ENCODE results near the gene DBH.

Gene DBH

DNA sequence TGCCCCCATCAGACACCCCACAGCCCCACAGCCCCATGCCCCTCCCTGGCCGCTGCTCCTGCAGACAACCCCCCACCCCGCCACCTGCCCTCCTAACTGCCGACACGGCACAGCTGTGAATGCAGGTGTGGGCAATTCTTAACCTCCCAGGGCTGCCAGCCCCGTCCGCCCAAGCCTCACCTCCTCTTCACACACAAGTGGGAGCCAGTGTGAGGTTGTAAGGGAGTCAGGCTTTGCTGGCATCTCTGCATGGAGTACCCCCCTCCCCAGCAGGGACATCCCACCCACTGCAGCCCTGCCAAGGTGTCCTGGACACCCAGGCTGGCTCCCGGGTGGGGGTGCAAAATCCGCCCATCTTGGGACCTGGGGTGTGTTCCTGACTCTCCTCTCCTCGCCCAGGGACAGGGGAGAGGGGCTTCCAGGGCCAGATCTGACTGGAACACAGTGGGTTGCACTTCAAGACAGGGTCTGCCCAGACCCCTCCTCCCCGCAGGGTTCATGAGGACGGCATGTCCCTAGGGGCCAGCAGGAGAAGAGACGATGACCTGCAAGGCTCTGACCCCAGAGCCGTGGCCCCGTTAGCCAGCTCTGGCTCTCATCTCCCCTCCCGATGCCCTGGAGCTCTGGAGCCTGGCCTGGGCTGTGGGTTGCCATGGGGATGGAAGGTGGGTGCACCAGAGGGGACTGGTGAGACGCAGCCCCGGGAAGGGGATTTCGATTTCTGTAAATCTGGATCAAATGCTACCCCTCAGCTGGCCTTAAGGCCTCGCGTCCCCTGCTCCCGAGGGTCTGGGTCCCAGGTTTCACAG, 67.6 kb downstream of the DBH start:
- no peak for DNase-seq

DNA sequence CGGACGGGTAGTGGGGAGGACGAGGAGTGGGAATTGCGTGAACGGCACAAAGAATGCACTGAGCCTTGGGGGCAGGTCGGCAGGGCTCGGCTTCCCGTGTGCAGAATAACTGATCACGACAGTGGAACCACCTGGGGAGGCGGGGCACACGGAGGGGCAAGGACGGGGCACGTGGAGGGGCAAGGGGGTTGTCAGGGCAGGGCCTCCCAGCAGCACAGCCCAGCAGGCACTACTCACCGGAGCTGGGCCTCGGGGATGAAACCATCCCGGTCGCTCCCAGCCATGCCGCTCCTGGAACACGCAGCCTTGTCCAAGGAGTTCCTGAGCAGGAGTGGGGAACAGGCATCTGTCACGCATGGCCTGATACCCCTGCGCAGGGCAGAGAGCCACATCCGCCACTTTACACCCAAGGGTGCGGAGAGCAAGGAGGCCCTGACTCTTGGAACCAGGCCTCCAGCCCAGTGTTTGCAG, 68.6 kb downstream of the DBH start:
- DNase-seq: no peak

DNA sequence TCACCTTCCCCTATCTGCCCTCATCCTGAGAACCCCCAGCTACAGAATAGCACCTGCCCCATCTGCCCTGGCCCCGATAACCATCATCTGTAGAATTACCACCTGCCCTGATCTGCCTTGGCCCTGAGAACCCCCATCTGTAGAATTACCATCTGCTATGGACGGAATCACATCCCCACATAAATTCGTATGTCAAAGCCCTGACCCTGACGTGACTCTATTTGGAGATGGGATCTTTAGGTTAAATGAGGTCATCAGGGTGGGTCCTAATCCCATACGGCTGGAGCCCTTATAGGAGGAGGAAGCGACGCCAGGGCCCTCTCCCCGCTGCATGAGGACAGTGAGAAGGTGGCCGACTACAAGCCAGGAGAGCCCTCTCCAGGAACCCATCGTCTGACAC, 69.4 kb downstream of the DBH start:
- DNase-seq: no peak

DNA sequence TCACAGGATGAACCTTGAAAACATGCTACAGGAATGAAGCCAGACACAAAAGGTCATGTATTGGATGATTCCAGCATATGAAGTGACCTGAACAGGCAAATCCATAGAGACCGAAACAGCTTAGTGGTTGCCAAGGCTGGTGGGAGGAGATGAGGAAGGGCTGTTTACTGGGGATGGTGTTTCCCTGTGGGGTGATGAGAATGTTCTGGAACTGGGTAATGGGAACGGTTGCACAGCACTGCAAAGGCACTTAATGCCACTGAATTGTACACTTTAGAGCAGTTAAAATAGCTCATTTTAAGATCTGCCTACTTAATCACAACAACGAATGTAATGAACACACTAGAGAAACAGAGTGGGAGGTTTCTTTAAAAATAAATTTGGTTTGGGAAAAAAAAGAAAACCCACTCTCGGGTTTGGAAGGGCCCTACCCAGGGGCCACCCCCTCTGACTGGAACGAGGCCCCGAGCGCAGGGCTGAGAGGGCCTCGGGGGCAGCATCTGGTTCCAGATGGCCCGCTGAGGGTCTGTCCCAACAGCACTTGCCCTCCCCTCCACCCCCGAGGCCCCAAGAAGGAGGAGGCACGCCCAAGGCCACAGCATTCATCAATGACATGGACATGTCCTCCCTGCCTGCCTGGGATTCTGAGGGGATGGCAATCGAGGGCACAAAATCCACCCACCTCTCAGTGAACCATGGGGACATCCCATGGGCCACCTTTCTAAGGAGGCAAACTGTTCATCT, 70.3 kb downstream of the DBH start:
- DNase-seq: no peak

DNA sequence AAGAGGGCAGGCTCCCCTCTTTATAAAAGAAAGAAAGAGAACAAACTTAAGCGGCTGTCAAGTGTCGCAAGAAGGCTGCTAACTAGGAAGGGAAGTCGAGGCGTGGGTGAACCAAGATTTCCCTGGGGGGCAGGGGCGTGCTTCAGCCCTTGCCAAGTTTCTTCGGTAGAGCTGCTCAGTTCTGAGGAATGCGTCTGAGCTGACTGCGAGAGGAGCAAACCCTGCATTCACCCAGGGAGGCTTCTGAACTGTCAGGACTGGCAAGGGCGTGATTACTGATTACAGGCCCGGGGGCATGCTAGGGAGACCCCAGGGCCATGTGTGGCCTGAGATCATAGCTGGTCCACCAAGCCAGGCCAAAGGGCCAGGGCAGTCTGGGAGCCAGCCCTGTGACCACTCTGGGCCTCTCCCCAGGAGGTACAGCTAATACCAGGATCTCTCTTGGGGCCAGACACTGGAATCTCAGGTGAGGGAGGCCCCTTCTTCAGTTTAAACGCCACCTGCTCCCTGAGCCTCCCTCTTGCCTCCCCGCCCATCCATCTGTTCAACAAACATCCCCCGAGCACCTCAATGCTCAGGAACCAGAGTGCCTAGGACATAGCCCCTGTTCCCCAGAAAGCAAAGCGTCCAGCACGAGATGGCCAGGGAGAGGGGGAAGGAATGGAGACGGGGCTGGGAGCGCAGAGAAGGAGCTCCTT, 71.1 kb downstream of the DBH start:
- no peak for DNase-seq

DNA sequence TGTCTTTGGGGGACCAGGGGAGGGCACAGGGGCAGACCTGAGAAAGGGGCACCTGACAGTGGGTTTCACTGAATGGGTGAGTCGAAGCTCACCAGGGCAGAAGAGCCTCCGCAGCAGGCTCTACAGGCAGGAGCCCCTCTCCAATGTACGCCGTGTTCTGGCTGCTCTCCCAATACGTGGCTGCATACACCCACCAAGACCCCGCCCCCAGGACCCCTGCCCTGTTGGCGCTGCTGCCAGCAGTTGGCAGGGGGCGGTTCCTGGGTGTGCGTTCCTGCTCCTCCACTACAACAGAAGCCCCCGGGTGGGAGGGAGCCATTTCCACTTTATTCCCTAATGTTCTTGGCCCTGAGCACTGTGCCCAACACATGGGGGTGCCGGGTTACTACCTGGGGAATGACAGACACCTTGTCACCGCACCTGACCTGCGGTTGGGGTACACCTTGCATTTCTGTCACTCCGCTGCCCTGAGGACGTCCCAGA, 71.6 kb downstream of the DBH start:
- no peak for DNase-seq

DNA sequence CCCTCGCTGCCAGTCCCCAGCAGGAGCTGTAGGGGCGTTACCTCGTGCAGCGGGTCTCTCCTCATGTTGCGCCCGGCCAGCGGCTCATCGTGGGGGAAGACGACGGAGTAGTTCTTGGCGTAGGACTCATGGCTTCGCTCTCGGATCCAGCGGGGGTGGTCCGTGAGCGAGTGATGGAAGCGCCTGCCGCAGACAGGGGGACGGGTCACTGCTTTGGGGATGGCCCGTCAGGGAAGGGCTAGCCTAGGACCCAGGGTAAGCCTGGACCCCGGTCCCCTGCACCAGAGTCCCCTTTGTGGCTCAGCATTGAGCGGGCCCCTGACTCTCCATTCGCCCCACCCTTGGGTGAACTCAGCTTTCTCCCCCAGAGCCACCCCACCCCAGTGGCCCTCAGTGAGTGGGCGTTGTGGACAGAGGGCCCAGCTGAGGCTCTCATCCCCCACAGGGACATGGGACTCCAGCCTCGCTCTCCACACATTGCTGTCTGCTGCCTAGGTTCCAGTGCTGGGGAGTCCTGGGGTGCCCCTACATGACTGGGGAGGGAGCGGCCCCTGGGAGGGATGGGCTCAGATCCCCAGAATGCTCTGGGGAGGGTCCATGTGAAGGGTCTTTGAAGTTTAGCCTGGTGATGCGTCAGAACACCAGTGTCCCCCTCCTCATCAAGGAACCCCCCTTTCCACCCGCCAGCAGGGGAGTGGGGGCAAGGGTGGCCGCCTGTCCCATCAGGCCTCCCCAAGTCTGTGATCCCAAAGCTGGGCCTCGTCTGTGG, 72.3 kb downstream of the DBH start:
- DNase-seq: no peak
